HUES48 (cell line): Measurements from ENCODE around the gene MYO5B.
"Not testable (repeated sequence)": the region's sequence is repeated elsewhere in the genome, so short reads cannot be mapped to it uniquely, and the experiment has no call there.

Experiments used
- H3K27ac ChIP-seq: one replicate; pipeline ENCODE4 v1.7.0; 2013; ENCODE audit warnings: low read depth, low read length, inconsistent platforms
- H3K27me3 ChIP-seq: 2 replicates; pipeline ENCODE4 v1.6.1; 2013; ENCODE audit warnings: mild to moderate bottlenecking, low read length; ENCODE audit not compliant: control insufficient read depth, insufficient read depth
- H3K36me3 ChIP-seq: 2 replicates; pipeline ENCODE4 v1.6.1; 2013; ENCODE audit warnings: low read length; ENCODE audit not compliant: control insufficient read depth, insufficient read depth
- H3K4me1 ChIP-seq: 2 replicates; pipeline ENCODE4 v1.6.1; 2013; ENCODE audit warnings: mild to moderate bottlenecking, low read length; ENCODE audit not compliant: control insufficient read depth, insufficient read depth
- H3K4me3 ChIP-seq: 2 replicates; pipeline ENCODE4 v1.5.1; 2013; ENCODE audit warnings: mild to moderate bottlenecking, low read depth, low read length
- H3K9ac ChIP-seq: 2 replicates; pipeline ENCODE4 v1.6.1; 2013; ENCODE audit warnings: mild to moderate bottlenecking, low read depth, low read length, moderate library complexity
- H3K9me3 ChIP-seq: 2 replicates; pipeline ENCODE4 v1.6.1; 2013; ENCODE audit warnings: low read length; ENCODE audit not compliant: control insufficient read depth, insufficient read depth

MYO5B gene

DNA sequence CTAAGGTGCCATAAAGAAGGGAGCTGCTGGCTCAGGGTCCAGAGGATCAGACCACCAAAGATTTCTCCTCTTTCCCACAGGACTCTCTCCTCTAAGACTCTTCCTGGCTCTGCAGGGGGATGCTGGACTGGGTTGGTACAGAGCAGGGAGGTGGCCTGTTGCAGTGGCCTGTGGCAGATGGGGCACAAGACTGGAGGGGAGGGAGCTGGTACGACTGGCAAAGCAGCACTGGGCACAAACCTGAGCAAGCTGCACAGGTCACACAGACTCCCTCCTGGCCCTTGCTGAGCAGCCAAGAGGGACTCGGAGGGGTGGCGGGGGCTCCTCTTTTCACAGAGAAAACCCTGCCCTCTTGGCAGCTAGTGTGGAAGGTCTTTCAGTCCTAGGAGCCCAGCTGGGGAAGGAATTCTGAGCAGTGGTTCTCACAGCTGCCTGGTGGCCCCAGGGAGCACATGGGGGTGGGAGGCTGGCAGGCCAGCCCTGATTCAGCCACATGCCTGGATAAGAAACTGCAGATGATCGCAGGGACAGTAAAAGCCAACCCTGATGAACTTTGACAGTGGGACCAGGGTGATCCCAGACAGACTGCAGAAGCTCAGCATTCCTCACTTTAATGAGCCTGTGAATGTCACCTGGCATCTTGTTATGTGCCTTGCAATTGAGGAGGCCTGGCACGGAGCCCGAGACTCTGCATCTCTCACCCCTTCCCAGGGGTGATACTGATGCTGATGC is 349.2 kb downstream of the MYO5B start:
- H3K4me1 ChIP-seq, result peaks cover 10% of the 10 kb centered on the region
- H3K9ac ChIP-seq, result no peak overlapping the region
- no peaks in the 10 kb centered on the region for H3K9me3 ChIP-seq
- no peak overlapping the region for H3K4me3 ChIP-seq
- H3K36me3 ChIP-seq, result no peaks in the 10 kb centered on the region
- H3K27me3 ChIP-seq, result no peaks in the 10 kb centered on the region
- no peak overlapping the region for H3K27ac ChIP-seq

DNA sequence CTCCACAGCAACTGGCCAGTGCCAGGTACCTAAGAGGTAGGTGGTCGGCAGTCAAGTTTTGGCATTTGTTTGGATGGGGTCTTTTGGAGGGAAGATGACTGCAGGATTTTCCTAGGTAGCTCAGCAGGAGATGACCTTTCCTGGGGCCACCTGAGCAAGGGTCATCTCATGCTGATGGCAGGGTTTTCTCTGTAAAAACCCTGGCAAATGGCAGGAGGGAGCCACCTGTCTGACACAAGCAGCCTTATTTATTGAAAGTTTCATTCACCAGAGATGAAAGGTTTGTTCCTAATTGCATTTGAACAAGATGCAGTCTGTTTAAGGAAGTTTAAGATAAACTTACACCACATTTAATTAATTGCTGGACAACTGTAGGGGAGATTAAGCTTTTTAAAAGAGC is 350.0 kb downstream of the MYO5B start:
- H3K9ac ChIP-seq, result no peak overlapping the region
- H3K36me3 ChIP-seq, result no peaks in the 10 kb centered on the region
- no peaks in the 10 kb centered on the region for H3K27me3 ChIP-seq
- no peaks in the 10 kb centered on the region for H3K9me3 ChIP-seq
- peaks cover 7% of the 10 kb centered on the region for H3K4me1 ChIP-seq
- H3K4me3 ChIP-seq, result no peak overlapping the region
- no peak overlapping the region for H3K27ac ChIP-seq

DNA sequence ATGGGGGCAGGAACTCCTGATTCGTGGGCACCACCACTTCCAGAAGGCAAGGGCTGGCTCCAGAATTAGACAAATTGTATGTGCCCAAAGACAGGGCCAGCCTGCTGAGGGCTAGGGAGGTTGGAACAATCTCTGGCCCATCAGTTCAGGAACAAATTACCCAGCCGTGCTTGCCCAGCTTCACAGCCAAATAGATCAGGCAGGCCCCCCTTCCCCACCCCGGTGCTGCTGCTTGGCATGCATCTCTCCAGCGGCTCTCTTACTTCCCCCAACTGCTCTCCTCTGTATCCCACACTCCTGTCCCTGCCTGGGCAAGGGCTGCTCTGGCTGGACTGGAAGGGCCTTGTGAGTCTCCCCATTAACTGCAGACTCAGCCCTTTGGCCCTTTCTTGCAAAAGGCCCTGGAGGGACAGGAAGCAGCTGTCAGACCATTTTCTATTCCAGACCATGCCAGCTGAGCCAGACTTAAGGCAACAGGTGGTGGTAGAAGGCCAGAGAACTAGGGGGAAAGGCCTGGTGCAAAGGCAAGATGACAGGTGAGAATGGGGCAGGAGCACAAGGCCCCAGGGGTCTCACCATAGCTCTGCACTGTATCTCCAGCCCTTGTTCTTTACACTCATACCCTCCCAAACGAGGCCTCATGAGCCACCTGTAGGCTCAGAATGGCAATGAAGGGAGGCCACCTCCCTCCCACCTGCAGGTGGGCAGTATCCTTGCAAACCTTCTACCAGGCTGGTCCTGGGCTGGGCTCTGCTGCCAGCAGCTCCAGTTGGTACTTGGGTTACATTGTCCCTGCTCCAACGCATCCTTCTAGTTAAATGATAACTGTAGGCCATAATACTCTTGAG is 350.9 kb downstream of the MYO5B start:
- Histone ChIP-seq H3K9me3 (no peaks in the 10 kb centered on the region), H3K4me1 (no peaks in the 10 kb centered on the region; the same call in 1 of the 2 replicates), H3K27me3 (no peaks in the 10 kb centered on the region), H3K9ac (no peak overlapping the region), H3K36me3 (no peaks in the 10 kb centered on the region), H3K4me3 (no peak overlapping the region), H3K27ac (no peak overlapping the region)

DNA sequence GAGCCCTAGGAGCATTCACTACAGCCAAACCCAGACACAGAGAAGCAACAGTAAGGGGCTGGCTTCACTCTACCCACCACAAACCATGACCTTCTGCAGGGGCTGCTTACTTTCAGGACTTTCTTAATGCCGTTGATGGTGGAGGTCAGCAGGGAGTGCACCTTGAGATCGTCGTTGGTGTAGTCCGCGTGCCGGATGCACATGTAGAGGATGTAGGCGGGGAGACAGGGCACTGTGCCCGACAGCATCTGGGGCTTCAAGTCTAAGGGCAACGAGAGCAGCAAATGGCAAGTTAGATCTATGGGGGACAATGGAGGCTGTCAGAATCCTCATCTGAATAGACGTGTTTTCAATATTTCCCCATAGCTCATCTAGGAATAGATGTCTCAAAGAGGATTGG is 351.8 kb downstream of the MYO5B start:
- no peaks in the 10 kb centered on the region for H3K27me3 ChIP-seq
- no peaks in the 10 kb centered on the region for H3K36me3 ChIP-seq
- no peak overlapping the region for H3K4me3 ChIP-seq
- no peaks in the 10 kb centered on the region for H3K9me3 ChIP-seq
- H3K9ac ChIP-seq, result no peak overlapping the region
- H3K4me1 ChIP-seq, result no peaks in the 10 kb centered on the region; the same call in 1 of the 2 replicates
- H3K27ac ChIP-seq, result no peak overlapping the region

DNA sequence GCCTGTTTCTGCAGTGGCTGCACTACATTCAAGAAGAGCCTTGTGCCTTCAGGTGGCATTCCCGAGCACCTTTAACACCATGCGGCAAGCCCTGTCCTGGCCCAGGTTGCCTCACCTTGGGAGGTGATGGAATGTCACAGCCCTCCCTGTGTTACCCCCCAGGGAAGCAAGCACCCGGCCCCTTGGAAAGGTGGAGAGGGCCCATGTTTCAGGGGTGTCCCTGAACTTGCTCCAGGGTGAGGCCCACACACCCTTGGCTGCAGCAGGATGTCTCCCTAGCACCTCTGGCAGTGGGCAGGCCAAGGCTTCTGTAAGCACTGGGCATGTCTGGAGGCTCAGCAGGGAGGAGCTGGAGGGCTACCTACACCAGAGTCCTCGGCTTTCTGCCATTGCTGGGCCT is 352.3 kb downstream of the MYO5B start:
- H3K9ac ChIP-seq, result no peak overlapping the region
- no peaks in the 10 kb centered on the region for H3K27me3 ChIP-seq
- H3K27ac ChIP-seq, result no peak overlapping the region
- no peaks in the 10 kb centered on the region; the same call in 1 of the 2 replicates for H3K4me1 ChIP-seq
- H3K9me3 ChIP-seq, result no peaks in the 10 kb centered on the region
- H3K36me3 ChIP-seq, result no peaks in the 10 kb centered on the region
- no peak overlapping the region for H3K4me3 ChIP-seq

DNA sequence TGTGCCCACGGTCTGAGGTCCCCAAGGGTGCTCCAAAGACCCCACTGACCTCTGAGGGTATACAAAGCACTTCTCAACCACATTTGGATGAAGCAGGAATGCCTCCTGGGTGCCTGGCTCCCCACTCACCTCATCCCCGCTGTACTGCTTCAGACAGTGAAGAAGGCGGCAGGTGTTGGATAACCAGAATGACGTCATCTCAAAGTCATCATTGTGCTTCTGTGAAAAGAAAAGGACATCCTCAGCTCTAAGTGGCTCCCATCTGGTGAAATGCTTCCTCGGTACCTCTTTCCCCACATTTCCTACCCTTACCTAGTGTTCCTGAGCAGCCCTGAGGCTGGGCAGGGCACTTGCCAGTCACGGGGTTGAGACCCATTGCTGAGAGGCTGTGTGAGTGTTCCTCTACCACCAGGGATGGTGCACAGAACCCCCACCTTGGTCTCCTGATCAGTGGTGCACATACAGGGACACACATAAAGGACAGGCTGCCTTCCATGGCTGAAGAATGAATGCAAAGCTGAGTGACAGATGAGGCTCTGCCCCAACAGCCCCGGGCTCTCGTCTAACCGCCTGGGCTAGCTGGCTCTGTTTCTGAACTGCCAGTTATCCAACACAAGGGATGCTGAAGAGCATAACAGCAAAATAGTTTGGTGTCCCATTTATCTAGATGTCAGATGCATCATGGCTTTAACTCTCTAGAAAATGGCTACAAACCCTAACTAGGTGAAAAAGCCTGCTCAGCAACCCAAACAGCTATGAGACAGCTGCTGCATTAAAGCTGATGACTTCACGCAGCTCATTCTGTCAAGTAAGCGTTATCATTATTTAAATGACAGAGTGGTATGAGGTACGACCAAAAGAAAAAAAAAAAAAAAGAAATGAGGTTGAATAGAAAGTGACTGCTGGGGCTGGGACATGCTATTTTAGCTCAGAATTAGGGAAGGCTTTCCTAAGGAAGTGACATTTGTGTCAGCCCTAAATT is 353.4 kb downstream of the MYO5B start:
- Histone ChIP-seq H3K4me1 (no peaks in the 10 kb centered on the region; the same call in 1 of the 2 replicates), H3K9me3 (no peaks in the 10 kb centered on the region), H3K27me3 (no peaks in the 10 kb centered on the region), H3K27ac (no peak overlapping the region), H3K9ac (no peak overlapping the region), H3K36me3 (no peaks in the 10 kb centered on the region), H3K4me3 (no peak overlapping the region)

DNA sequence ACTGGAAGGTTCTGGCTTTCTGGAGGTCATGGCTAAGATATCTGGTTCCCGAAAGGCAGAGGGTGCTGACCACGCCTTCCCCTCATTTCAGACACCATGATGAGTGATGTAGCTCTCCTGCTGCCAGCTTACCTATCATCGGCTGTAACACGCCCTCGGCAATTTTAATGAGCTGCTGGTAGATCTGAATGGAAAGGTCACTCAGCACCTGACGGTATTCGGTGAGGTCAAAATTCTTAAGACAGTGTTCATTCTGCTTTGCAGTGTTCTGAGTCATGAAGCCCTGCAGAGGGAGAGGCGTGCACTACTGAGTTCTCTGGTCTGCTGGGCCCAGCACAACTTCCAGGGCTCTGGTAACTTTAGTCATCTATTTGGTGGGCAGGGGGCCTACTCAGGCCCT is 355.9 kb downstream of the MYO5B start:
- no peaks in the 10 kb centered on the region for H3K4me1 ChIP-seq
- no peak overlapping the region for H3K9ac ChIP-seq
- H3K27ac ChIP-seq, result no peak overlapping the region
- H3K27me3 ChIP-seq, result no peaks in the 10 kb centered on the region
- H3K36me3 ChIP-seq, result no peaks in the 10 kb centered on the region
- H3K4me3 ChIP-seq, result no peak overlapping the region
- H3K9me3 ChIP-seq, result no peaks in the 10 kb centered on the region

DNA sequence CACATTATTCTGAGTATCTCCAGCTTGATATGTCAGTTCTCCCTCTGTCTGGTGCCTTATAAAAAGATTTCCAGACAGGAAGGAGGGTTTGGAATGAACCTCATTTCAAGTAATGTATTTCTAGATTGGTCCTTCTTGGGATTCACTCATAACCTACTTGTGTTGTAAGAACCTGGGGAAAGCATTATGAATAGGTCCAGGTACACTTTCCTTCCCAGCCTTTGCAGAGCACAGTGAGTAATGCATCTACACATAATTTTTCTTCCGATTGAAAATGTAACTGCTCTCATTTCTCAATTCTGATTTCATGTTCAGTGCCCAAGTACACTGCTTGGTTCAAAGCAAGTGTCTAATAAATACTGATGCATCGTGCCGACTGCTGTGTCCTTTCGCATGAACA is 356.6 kb downstream of the MYO5B start:
- Histone ChIP-seq H3K9me3 (no peaks in the 10 kb centered on the region), H3K4me1 (no peaks in the 10 kb centered on the region), H3K9ac (no peak overlapping the region), H3K4me3 (no peak overlapping the region), H3K27ac (no peak overlapping the region), H3K27me3 (no peaks in the 10 kb centered on the region), H3K36me3 (no peaks in the 10 kb centered on the region)

DNA sequence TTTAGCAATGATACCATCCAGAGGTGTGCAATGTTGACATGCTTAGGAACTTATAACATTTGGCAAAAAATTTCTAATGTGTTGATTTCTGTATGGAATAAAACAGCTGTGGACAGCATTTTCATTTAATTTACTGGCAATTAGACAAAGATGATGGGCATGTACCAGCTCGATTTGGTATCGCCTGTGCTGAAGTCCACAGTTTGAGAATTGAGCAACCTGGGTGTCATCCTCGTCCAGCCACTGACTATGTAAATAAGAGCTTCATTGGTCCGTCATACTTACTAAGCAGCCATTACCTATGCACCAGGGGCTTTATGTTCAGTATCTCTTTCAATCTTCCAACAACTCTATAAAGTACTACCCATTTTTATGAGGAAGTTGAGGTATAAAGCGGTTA is 357.1 kb downstream of the MYO5B start:
- no peak overlapping the region for H3K4me3 ChIP-seq
- H3K9me3 ChIP-seq, result no peaks in the 10 kb centered on the region
- H3K4me1 ChIP-seq, result no peaks in the 10 kb centered on the region
- H3K27ac ChIP-seq, result no peak overlapping the region
- H3K36me3 ChIP-seq, result no peaks in the 10 kb centered on the region
- H3K9ac ChIP-seq, result no peak overlapping the region
- no peaks in the 10 kb centered on the region for H3K27me3 ChIP-seq

DNA sequence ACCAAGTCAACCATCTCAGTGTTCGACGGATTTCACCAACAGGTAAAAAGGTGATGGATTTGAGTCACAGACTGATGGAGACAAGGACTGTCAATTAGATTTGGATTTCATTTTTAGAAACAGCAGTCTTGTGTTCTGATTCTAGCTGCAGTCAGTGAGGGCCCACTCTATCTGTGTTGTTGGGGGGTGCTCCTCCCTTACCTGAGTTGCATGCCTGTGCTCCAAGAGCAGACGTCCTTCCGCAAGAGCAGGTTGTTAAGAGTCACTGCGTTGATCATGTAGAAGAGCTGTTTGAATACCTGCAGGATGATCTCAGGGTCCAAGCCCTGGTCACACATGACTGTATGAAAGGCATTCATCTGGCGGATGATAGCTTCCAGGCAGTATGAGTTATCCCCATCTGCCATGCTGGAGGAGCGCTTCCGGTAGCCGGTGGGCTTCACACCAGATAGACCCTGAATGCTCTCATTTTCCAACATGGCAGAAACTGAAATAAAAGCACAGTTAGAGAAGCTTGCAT is 357.6 kb downstream of the MYO5B start:
- not testable (repeated sequence) for H3K27ac ChIP-seq, H3K36me3 ChIP-seq, H3K4me1 ChIP-seq, H3K4me3 ChIP-seq, H3K9ac ChIP-seq, H3K9me3 ChIP-seq, H3K27me3 ChIP-seq
